GM12891 (cell line): ENCODE measurements around the gene ETV6.
"Not testable (repeated sequence)": the region's sequence is repeated elsewhere in the genome, so short reads cannot be mapped to it uniquely, and the experiment has no call there.

ENCODE experiments used
- DNase-seq: peaks from one replicate; pipeline ENCODE4 v3.0.0; 2011; ENCODE audit warnings: low spot score; ENCODE audit not compliant: insufficient read length
- FAIRE-seq: peaks from 2 replicates; lab custom pipeline; 2011; peaks lifted over from hg19 to GRCh38; lab: Jason Lieb, UNC
- PAX5 ChIP-seq: IDR thresholded peaks from 2 replicates; pipeline ENCODE4 v1.6.1; 2011; ENCODE audit warnings: low read length, moderate library complexity, mild to moderate bottlenecking; ENCODE audit not compliant: insufficient read depth, severe bottlenecking
- POLR2A ChIP-seq: IDR thresholded peaks from 2 replicates; pipeline ENCODE4 v1.6.1; 2011; ENCODE audit warnings: low read depth, low read length, control low read depth
- POLR2AphosphoS5 ChIP-seq: IDR thresholded peaks from 2 replicates; pipeline ENCODE4 v1.6.1; 2011; ENCODE audit warnings: low read depth, low read length, control low read depth
- POU2F2 ChIP-seq: IDR thresholded peaks from 2 replicates; pipeline ENCODE4 v1.6.1; 2011; ENCODE audit warnings: low read depth, mild to moderate bottlenecking, control low read depth, low read length, moderate library complexity
- SPI1 ChIP-seq: IDR thresholded peaks from 2 replicates; pipeline ENCODE4 v1.6.1; 2011; ENCODE audit warnings: low read depth, low read length, control low read depth
- TAF1 ChIP-seq: IDR thresholded peaks from 2 replicates; pipeline ENCODE4 v1.6.1; 2011; ENCODE audit warnings: low read depth, low read length, control low read depth

ETV6 gene

DNA sequence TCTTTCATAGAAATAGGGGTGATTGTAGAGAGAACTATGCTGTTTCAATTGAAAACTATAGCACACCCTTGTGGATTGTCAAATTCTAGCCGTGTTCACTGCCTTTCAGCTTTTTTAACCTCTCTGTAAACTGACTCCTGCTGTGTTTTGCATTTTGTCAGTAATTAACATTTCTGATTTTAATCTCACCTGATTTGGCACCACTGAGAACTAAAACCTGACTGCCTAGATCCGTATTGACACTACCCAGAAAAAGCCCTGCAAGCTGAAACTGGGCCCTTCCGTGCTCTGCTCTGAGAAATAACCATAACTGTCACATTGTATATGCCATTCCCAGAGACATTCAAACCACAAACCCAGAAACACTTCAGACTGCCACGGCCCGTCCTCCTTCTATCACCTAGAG is 26.6 kb upstream of the ETV6 start:
- TF ChIP-seq TAF1 = no peak
- no peak for TF ChIP-seq POU2F2
- TF ChIP-seq PAX5 = no peak
- no peak for TF ChIP-seq POLR2A
- no peak for TF ChIP-seq SPI1
- no peak for TF ChIP-seq POLR2AphosphoS5
- DNase-seq = no peak
- FAIRE-seq = peak; percentile 82

DNA sequence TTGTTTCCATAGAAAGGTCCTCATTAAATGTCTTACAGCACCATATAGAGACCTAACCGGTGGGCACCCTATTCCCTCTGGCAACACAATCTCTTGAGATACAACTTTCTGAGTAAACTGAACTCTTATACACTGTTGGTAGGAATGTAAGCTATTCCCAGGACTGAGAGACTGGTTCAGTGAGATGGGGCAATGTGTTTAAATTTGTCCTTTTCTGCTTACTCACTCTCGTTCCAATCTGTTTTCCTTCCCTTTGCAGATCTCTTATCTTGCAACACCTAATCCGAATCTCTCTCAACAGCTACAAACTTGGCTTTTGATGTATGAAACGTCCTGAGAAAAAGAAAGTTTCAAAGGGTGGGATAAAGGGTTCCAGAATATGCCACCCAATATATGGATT is 26.1 kb upstream of the ETV6 start:
- TF ChIP-seq POLR2A (no peak), SPI1 (no peak), POU2F2 (no peak), PAX5 (no peak), POLR2AphosphoS5 (no peak), TAF1 (no peak)
- FAIRE-seq = peak; percentile 63
- DNase-seq = no peak

DNA sequence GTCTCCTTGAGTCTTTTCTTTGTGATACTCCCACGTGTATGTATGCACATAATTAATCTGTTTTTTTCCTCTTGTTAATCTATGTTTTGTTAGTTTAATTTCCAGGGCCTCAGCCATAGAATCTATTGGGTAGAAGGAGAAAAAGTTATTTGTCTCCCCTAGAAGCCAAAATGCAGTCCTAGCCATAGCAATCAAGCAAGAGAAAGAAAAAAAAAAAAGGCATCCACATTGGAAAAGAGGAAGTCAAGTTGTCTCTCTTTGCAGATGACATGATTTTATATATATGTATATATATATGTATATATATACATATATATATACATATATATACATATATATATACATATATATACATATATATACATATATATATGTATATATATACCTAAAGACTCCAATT is 25.4 kb upstream of the ETV6 start:
- TF ChIP-seq TAF1 = no peak
- no peak for TF ChIP-seq POLR2A
- TF ChIP-seq SPI1 = peak; percentile 49
- FAIRE-seq = no peak
- DNase-seq = no peak

DNA sequence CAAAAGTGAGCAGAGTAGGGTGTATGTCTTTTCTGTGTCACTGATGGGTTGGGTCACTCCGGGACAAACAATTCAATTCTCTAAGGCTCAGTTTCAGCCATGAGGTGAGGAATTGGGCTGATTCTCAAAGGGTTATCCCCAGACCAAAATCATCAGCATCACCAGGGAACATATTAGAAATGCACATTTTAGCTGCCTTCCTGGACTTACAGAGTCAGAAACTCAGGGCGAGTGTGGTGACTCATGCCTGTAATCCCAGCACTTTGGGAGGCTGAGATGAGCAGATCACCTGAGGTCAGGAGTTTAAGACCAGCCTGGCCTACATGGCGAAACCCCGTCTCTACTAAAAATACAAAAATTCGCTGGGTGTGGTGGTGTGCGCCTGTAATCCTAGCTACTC is 21.8 kb upstream of the ETV6 start:
- not testable (repeated sequence) for DNase-seq

DNA sequence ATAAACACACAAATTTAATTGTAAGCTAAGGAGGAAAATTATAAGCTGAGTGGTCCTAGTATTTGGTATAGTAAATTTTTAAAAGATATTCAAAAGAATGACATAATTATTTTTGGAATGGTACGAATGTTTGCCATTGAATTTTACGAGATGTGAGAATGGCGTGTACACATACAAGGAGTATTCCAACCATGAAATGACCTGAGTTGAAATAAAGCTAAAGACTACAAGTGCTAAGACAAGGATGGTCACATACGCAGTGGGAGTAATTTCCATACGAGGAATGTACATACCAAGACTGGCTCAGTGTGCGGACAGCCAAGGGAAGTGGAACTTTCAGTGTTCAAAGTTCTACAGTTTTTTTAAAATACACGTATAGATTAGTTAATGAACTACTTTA is 21.1 kb upstream of the ETV6 start:
- no peak for DNase-seq
- no peak for FAIRE-seq
- no peak for TF ChIP-seq TAF1
- TF ChIP-seq SPI1 = no peak
- no peak for TF ChIP-seq POLR2AphosphoS5
- TF ChIP-seq POLR2A = no peak

More for the DNA sequence above, 21.8 kb upstream of the ETV6 start:
- not testable (repeated sequence) for FAIRE-seq

DNA sequence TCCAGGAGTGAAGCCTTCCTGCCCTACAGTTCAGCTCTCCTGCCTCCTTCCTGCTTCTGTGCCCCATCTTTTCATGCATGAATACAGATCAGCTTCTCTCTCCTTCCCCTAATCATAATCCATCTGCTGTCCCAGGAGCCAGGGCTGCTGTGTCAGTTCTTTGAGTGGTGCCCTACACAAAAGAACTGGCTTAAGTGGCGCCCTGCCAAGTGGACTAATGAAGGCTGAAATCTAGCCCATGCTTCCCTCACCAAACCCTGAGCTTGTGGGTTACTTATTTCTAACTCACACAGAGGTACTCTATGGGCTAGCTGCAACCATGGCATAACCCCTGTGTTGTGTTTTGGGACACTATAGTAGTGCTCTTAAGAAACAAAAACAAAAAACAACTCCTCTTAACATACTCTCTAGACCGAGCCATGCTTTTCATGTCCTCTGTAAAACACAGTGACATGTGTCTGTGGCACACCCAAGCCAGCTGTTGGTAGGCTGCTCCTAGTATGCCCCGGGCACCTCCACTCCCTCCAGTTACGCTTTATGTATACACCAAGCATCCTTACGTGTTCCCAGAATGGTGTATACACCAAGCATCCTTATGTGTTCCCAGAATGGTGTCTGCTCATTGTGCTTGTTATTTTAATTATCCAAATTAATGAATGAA is 19.3 kb upstream of the ETV6 start:
- TF ChIP-seq POLR2A (no peak), PAX5 (no peak), SPI1 (no peak)
- no peak for DNase-seq
- peak; percentile 45 for FAIRE-seq

DNA sequence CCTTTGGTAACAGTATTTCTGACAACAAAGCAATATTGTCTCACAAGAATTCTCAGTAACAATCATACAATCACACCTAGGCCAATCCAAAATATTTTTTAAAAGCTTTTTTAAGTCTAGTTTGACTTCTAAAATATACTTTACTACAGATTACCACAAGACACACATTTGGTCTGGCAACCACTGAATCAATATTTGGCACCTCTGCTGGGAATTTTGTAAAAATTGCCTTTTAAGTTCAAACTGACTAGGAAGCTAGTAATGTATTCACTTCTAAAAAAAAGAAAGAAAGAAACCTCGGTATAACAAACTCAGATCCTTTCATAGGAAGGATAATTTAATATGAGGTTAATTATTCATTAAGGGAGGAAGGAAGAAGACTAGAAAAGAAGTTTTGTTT is 18.2 kb upstream of the ETV6 start:
- FAIRE-seq (no peak), DNase-seq (no peak)

DNA sequence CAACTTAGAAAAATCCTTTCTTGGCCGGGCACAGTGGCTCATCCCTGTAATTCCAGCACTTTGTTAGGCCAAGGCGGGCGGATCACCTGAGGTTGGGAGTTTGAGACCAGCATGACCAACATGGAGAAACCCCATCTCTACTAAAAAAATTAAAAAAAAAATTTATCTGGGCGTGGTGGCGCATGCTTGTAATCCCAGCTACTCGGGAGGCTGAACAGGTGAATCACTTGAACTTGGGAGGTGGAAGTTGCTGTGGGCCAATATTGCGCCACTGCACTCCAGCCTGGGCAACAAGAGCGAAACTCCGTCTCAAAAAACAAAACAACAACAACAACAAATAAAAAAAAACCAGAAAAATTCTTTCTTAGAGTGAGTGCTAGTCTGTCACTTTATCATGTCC is 17.6 kb upstream of the ETV6 start:
- not testable (repeated sequence) for FAIRE-seq, DNase-seq

More for the DNA sequence above, 18.2 kb upstream of the ETV6 start:
- TF ChIP-seq TAF1 = no peak

DNA sequence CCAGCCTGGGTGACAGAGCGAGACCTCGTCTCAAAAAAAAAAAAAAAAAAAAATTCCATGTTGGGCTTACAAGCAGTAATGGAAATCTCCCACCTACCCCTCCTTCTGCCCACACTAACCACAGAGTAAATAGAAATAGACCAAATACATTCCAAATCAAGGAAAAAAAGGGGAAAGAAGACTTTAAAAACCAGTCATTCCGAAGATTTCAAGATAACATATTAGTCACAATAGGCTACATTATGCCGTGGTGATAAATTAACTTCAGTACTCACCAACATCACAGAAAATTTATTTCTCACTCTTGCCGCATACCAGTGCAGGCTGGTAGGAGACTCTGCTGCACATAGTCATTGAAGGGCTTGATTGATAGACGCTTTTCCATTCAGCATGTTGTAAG is 15.5 kb upstream of the ETV6 start:
- TF ChIP-seq SPI1 (no peak), TAF1 (no peak), POLR2A (no peak), POLR2AphosphoS5 (no peak), POU2F2 (no peak), PAX5 (no peak)
- no peak for FAIRE-seq
- DNase-seq = no peak

DNA sequence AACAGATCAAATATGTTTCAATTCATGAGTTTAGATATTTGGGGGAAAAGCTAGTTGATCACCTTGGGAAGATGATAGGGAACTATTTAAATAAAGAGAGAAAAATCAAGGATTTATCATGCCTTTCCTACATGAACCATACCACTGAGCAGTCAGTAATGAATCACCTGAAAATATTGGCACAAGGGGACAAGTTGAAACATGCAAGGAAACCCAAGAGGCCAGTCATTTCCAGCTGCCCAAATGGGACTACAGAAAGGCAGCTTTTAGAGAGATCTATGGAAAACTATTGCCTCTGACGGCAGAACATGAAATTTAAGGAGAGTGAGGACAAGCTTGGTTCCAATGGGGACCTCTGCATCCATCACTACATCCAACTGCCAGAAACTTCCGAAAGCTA is 14.1 kb upstream of the ETV6 start:
- TF ChIP-seq POLR2A (no peak), SPI1 (no peak), PAX5 (no peak), TAF1 (no peak), POLR2AphosphoS5 (no peak), POU2F2 (no peak)
- FAIRE-seq = peak; percentile 61
- no peak for DNase-seq

DNA sequence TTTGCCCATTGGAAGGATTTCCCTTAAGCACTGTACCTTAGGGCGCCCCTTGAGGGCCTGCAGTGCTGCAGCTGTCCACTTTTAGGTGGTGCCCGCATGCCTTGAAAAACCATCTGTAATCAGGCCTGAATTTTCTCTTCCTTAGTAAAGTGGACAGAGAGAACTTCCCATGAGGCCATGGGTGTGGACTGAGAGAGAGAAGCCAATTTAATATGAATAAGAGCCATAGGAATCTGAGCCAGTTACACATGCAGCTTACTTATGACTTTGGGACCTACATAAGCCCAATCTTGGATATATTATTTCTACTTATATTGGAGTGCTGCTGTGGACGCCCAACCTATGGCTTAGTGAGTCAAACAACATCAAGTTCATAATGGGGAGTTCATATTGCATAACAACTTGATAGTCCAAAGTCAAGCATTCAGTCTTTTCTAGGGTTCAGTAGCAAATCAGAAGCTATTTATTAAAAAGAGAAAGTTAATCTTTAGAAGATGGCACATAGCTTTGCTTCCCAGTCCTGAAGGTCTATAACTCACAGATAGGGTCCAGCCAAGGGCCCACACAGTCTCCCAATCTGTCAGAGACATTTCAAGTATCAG is 11.1 kb upstream of the ETV6 start:
- FAIRE-seq = no peak
- DNase-seq = no peak
- TF ChIP-seq POU2F2 = no peak
- no peak for TF ChIP-seq TAF1
- TF ChIP-seq PAX5 = no peak
